Endothelial cell of umbilical vein (primary cell): Measurements from ENCODE around the gene S100A9. TPM values are rescaled to one million over a fixed set of nuclear protein-coding genes. Genes with fewer than 3 reads are reported as not detected.

Experiments
- BruUV-seq: library from RNA; stranded (reverse); fragments of 400-500 nt; replicated peaks from 2 replicates; lab custom pipeline; 2021; lab: Mats Ljungman, UMichigan
- CTCF ChIA-PET: fragments of 300-600, 350-600 bp; sonication (Branson Sonifier 250); formaldehyde crosslinking; loops from one replicate; lab custom pipeline; 2021; ENCODE audit warnings: antibody characterized with exemption, inconsistent platforms; lab: Charles Lee
- POLR2A ChIA-PET: fragments of 300-600, 350-600 bp; sonication (Branson Sonifier 250); formaldehyde crosslinking; loops from one replicate; lab custom pipeline; 2021; ENCODE audit warnings: antibody characterized with exemption, inconsistent platforms; lab: Charles Lee
- DNase-seq: peaks from one replicate; pipeline ENCODE4 v3.0.0-alpha.2; 2011; ENCODE audit warnings: low read depth, low spot score
- FAIRE-seq: peaks from 2 replicates; lab custom pipeline; 2011; peaks lifted over from hg19 to GRCh38; lab: Jason Lieb, UNC
- H2AFZ ChIP-seq: 2 replicates; pipeline ENCODE4 v1.6.0; 2012; ENCODE audit warnings: low read depth, low read length, control low read depth, inconsistent platforms
- H3K27ac ChIP-seq: 2 replicates; pipeline ENCODE4 v1.5.1; 2011; ENCODE audit warnings: low read depth, mild to moderate bottlenecking, control low read depth, low read length, moderate library complexity; ENCODE audit not compliant: insufficient read depth
- H3K27me3 ChIP-seq, 2 experiments: 2 replicates each; pipeline versions ENCODE4 v1.6.0 to v1.6.1; 2011; ENCODE audit warnings: low read length in 2 of 2, mixed read lengths in 1 of 2; ENCODE audit not compliant: control insufficient read depth in 2 of 2, insufficient read depth in 2 of 2
- H3K36me3 ChIP-seq, 2 experiments: 2 replicates in 1 of 2; 3 replicates in 1 of 2; pipeline ENCODE4 v1.5.1; 2011; ENCODE audit warnings: low read length in 2 of 2, mild to moderate bottlenecking in 1 of 2, moderate library complexity in 1 of 2; ENCODE audit not compliant: control insufficient read depth in 2 of 2, insufficient read depth in 2 of 2; ENCODE audit errors: extremely low read depth in 1 of 2
- H3K4me1 ChIP-seq: 3 replicates; pipeline ENCODE4 v1.5.1; 2011; ENCODE audit warnings: mild to moderate bottlenecking, low read length; ENCODE audit not compliant: control insufficient read depth, insufficient read depth; ENCODE audit errors: extremely low read depth
- H3K4me2 ChIP-seq: 2 replicates; pipeline ENCODE4 v1.6.1; 2011; ENCODE audit warnings: low read length, control low read depth, mixed read lengths; ENCODE audit not compliant: insufficient read depth
- H3K4me3 ChIP-seq, 3 experiments: fragments of 200-600 bp in 1 of 3; sonication (generic), shearing (Covaris generic) in 1 of 3; replicated peaks in 1 of 3; 2 replicates each; pipeline ENCODE4 v1.5.1; 2011 to 2016; ENCODE audit warnings: control low read depth in 3 of 3, low read length in 3 of 3, mild to moderate bottlenecking in 2 of 3, inconsistent platforms in 1 of 3, low read depth in 1 of 3, moderate library complexity in 1 of 3; ENCODE audit not compliant: insufficient read depth in 1 of 3
- H3K79me2 ChIP-seq: 2 replicates; pipeline ENCODE4 v1.6.0; 2012; ENCODE audit warnings: low read length, inconsistent platforms; ENCODE audit not compliant: control insufficient read depth, insufficient read depth
- H3K9ac ChIP-seq: replicated peaks from 2 replicates; pipeline ENCODE3; 2011; ENCODE audit warnings: low read length, control low read depth; ENCODE audit not compliant: insufficient read depth; ENCODE audit errors: extremely low read depth
- H3K9me1 ChIP-seq: replicated peaks from 3 replicates; pipeline ENCODE4 v1.6.0; 2011; ENCODE audit warnings: mild to moderate bottlenecking, low read length; ENCODE audit not compliant: control insufficient read depth, insufficient read depth; ENCODE audit errors: extremely low read depth
- H3K9me3 ChIP-seq: replicated peaks from 2 replicates; pipeline ENCODE4 v1.5.1; 2012; ENCODE audit warnings: low read length, inconsistent platforms; ENCODE audit not compliant: control insufficient read depth, insufficient read depth
- H4K20me1 ChIP-seq: replicated peaks from 2 replicates; pipeline ENCODE3; 2011; ENCODE audit warnings: mild to moderate bottlenecking, low read length; ENCODE audit not compliant: control insufficient read depth, insufficient read depth; ENCODE audit errors: extremely low read depth
- CTCF ChIP-seq, 2 donors: IDR thresholded peaks; 1 replicate in 1 of 2; 2 replicates in 1 of 2; pipeline ENCODE4 v1.5.1; 2011; ENCODE audit warnings: low read length in 2 of 2, mild to moderate bottlenecking in 2 of 2, moderate library complexity in 2 of 2, control low read depth in 1 of 2, inconsistent platforms in 1 of 2, low read depth in 1 of 2; ENCODE audit not compliant: insufficient read depth in 1 of 2; ENCODE audit errors: extremely low read depth in 1 of 2
- EZH2 ChIP-seq: IDR thresholded peaks from 2 replicates; pipeline ENCODE4 v1.6.1; 2012; ENCODE audit warnings: borderline replicate concordance, low read depth, mild to moderate bottlenecking, moderate library complexity, low read length, inconsistent platforms; ENCODE audit not compliant: severe bottlenecking
- FOS ChIP-seq: IDR thresholded peaks from 2 replicates; pipeline ENCODE4 v1.6.1; 2011; ENCODE audit warnings: mild to moderate bottlenecking, low read length, moderate library complexity, borderline replicate concordance; ENCODE audit not compliant: insufficient read depth
- GATA2 ChIP-seq: IDR thresholded peaks from 2 replicates; pipeline ENCODE4 v1.7.0; 2011; ENCODE audit warnings: low read depth, mild to moderate bottlenecking, moderate library complexity, mixed read lengths, low read length; ENCODE audit not compliant: insufficient read length, insufficient read depth
- JUN ChIP-seq: IDR thresholded peaks from 2 replicates; pipeline ENCODE4 v1.6.1; 2011; ENCODE audit warnings: borderline replicate concordance, low read depth; ENCODE audit not compliant: insufficient read length, insufficient read depth
- MAX ChIP-seq: IDR thresholded peaks from 2 replicates; pipeline ENCODE4 v1.6.1; 2011; ENCODE audit not compliant: insufficient read depth, insufficient read length
- MYC ChIP-seq: IDR thresholded peaks from one replicate; pipeline ENCODE4 v1.6.1; 2011; ENCODE audit warnings: mild to moderate bottlenecking, low read depth, low read length
- POLR2A ChIP-seq: IDR thresholded peaks from 2 replicates; pipeline ENCODE4 v1.6.1; 2012; ENCODE audit warnings: low read depth, mild to moderate bottlenecking, control low read depth, low read length
- POLR2AphosphoS5 ChIP-seq: IDR thresholded peaks from 2 replicates; pipeline ENCODE4 v1.6.1; 2012; ENCODE audit warnings: low read depth, mild to moderate bottlenecking, control low read depth, low read length, moderate library complexity; ENCODE audit not compliant: insufficient read depth
- dilution Hi-C: fragments of 300-500 bp; cut with MboI; formaldehyde crosslinking; loops from one replicate; pipeline ENCODE4 v1.15.0; 2019; ENCODE audit warnings: low sequenced_read_pairs; ENCODE audit not compliant: extremely low pct_ligation_motif_present
- intact Hi-C: fragments of 100-400 bp; cut with micrococcal nuclease; formaldehyde crosslinking; loops from one replicate; pipeline ENCODE4 v1.10.0; 2022
- polyA plus RNA-seq, 4 experiments: library from polyadenylated mRNA; depleted of rRNA in 3 of 4; stranded (reverse) in 3 of 4; unstranded in 1 of 4; fragments of >200 nt; gene quantifications; 2 replicates each; pipeline versions ENCODE4 v1.2.1 to v1.2.3, GENCODE V29; 2011 to 2012; ENCODE audit warnings: missing spikeins in 1 of 4
- total RNA-seq: library from RNA; stranded (reverse); gene quantifications from 2 replicates; pipeline ENCODE4 v1.2.3, GENCODE V29; 2021

Gene S100A9
- total and polyA plus RNA-seq, 2 donors (not counting 3 experiments of a cell fraction or from before 2014, with no cell fraction given): not detected

- no peak overlapping the region for H3K4me2 ChIP-seq
- no peaks in the 10 kb centered on the region for H3K79me2 ChIP-seq
- H3K9ac ChIP-seq: no peak overlapping the region
- intact Hi-C loops: no loop called here
- H3K27ac ChIP-seq: no peak overlapping the region
- no peak overlapping the region for H3K4me3 ChIP-seq
- no peaks in the 10 kb centered on the region for H3K9me1 ChIP-seq
- CTCF ChIA-PET: no interaction called here
- FAIRE-seq (no peak), DNase-seq (no peak)
- peaks cover 2 to 3% of the 10 kb centered on the region in 2 experiments for H3K27me3 ChIP-seq
- H3K9me3 ChIP-seq: no peaks in the 10 kb centered on the region
- no peaks in the 10 kb centered on the region for H3K36me3 ChIP-seq
- POLR2A ChIA-PET: no interaction called here
- no peaks in the 10 kb centered on the region for H4K20me1 ChIP-seq
- TF ChIP-seq JUN (no peak), MAX (no peak), EZH2 (no peak), POLR2A (no peak), MYC (no peak), GATA2 (no peak), POLR2AphosphoS5 (no peak), FOS (no peak), CTCF (IDR thresholded peaks at IDR 0.05; ENCODE audit: extremely low read depth in 1 of 2, insufficient read depth in 1 of 2, low read depth in 1 of 2, low read length in 2 of 2) (no peak)
- dilution Hi-C loops: no loop called here
- no peak overlapping the region for H2AFZ ChIP-seq
- H3K4me1 ChIP-seq: no peaks in the 10 kb centered on the region
- no TSS peak for BruUV-seq
Measured at GRCh38 chr1:153342178-153342577, 15.5 kb upstream of the S100A9 start.
